MM.1S (cell line): ENCODE data around the gene NCOA1.
"Not testable (repeated sequence)": the region's sequence is repeated elsewhere in the genome, so short reads cannot be mapped to it uniquely, and the experiment has no call there.

Experiments used
- CTCF ChIP-seq: fragments of 300-600 bp; sonication (generic); IDR thresholded peaks from 2 replicates; pipeline ENCODE4 v1.5.1; 2016; ENCODE audit warnings: antibody characterized with exemption, low read length, mixed read lengths
- EZH2 ChIP-seq: fragments of 300-600 bp; sonication (generic); optimal IDR thresholded peaks from 2 replicates; pipeline ENCODE3; 2017; ENCODE audit warnings: low read depth, mild to moderate bottlenecking, antibody characterized with exemption, low read length, mixed read lengths
- EZH2phosphoT487 ChIP-seq: fragments of 300-600 bp; sonication (generic); IDR thresholded peaks from 2 replicates; pipeline ENCODE4 v1.6.1; 2018; ENCODE audit warnings: antibody characterized with exemption, low read length

- TF ChIP-seq EZH2, CTCF, EZH2phosphoT487: not testable (repeated sequence)
Observed at GRCh38 chr2:24533574-24533973, 42.5 kb downstream of the NCOA1 start.
